KG1 (cell line): Measurements from ENCODE around the gene LRRC17.
"Not testable (repeated sequence)": the region's sequence is repeated elsewhere in the genome, so short reads cannot be mapped to it uniquely, and the experiment has no call there.

Experiments
- DNase-seq: peaks from one replicate; lab custom pipeline; 2025; lab: John Stamatoyannopoulos, UW

LRRC17 gene

DNA sequence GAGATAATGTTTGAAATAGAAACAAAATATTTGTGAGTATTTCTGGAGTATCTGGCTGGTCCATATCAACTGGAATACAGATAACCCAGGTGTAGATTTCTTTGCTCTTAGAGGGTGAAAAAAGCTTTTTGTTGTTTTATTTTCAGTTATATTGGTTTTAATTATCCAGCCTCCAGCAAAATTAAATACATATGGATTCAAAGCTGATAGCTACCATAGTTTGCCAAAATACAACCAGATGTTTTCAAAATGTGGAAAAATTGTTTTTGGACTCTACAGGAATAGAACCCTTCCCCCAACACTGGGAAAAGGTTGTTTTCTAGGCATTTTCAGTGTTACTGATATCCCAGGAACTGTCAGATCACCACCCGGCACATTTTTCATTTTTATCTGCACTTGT is 30.1 kb downstream of the LRRC17 start:
- DNase-seq, result no peak

DNA sequence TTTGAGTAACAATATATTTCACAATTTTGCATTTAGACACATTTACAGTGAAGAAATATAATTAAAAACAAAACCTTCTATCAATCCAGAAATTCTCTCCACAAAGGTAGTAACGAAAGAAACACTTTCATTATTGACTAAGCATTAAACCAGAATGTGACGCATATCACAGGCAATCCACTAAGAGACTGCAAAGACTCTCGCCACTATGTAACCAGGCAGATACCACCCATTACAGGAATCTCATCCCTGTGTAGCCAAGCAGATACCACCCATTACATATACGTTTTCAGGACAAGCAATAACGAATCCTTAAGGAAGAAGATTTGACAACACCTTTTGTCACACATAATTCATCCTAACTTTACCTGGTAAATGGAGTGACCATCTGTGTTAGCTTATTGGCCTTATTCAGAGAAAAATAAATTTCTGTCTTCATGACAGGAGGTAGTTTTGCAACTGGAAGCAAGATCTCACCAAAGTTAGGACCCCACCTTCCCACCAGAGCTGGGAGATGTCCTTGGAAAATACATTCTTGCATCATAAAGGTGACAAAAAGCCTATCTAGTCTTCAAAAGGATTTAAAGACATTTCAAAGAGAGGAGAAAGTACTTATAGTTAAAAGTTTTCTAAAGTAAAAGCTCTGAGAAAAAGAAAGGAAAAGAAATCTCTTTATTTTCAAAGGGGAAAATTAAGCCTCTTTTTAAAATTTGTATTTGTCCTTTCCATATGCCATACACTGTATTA is 30.8 kb downstream of the LRRC17 start:
- no peak for DNase-seq

DNA sequence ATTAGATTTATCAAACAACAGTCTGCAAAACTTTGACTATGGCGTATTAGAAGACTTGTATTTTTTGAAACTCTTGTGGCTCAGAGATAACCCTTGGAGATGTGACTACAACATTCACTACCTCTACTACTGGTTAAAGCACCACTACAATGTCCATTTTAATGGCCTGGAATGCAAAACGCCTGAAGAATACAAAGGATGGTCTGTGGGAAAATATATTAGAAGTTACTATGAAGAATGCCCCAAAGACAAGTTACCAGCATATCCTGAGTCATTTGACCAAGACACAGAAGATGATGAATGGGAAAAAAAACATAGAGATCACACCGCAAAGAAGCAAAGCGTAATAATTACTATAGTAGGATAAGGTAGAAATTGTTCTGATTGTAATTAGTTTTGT is 31.4 kb downstream of the LRRC17 start:
- no peak for DNase-seq

DNA sequence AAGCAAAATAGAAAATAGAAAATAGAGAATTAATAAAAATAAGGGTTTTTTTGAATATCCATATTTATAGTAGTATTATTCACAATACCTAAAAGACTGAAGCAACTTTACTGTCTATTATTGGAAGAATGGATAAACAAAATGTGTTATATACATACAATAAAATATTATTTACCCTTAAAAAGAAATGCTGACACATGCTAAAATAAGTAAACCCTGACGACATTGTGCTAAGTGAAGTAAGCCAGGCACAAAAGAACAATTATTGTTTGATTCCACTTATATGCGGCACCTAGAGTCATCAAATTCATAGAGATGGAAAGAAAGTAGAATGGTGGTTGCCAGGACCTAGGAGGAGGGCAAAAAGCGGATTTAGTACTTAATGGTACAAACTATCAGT is 39.0 kb downstream of the LRRC17 start:
- no peak for DNase-seq

DNA sequence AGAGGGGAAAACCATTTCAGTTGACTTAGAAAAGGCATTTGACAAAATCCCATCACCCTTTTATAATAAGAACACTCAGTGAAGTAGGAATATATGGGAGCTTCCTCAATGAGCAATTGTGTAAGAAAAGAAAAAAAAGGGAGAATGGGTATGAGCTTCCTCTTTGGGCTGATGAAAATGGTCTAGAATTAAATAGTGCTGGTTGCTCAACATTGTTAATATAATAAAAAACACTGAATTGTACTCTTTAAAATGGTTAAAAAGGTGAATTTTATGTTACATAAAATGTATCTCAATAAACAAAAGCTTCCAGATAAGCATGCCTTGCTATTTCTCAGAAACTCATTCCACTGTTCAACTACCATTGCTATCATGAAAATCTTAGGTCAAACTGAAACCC is 40.6 kb downstream of the LRRC17 start:
- DNase-seq, result no peak

DNA sequence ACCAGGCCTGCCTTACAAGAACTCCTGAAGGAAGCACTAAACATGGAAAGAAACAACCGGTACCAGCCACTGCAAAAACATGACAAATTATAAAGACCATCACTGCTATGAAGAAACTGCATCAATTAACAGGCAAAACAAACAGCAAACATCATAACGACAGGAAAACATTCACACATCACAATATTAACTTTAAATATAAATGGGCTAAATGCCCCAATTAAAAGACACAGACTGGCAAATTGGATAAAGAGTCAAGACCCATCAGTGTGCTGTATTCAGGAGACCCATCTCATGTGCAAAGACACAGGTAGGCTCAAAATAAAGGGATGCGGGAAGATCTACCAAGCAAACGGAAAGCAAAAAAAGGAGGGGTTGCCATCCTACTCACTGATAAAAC is 41.6 kb downstream of the LRRC17 start:
- not testable (repeated sequence) for DNase-seq

DNA sequence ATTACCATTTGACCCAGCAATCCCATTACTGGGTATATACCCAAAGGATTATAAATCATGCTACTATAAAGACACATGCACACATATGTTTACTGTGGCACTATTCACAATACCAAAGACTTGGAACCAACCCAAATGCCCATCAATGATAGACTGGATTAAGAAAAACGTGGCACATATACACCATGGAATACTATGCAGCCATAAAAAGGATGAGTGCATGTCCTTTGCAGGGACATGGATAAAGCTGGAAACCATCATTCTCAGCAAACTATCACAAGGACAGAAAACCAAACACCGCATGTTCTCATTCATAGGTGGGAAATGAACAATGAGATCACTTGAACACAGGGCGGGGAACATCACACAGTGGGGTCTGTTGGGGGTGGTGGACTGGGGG is 45.2 kb downstream of the LRRC17 start:
- not testable (repeated sequence) for DNase-seq

DNA sequence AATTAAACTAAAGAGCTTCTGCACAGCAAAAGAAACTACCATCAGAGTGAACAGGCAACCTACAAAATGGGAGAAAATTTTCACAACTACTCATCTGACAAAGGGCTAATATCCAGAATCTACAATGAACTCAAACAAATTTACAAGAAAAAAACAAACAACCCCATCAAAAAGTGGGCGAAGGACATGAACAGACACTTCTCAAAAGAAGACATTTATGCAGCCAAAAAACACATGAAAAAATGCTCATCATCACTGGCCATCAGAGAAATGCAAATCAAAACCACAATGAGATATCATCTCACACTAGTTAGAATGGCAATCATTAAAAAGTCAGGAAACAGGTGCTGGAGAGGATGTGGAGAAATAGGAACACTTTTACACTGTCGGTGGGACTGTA is 49.2 kb downstream of the LRRC17 start:
- not testable (repeated sequence) for DNase-seq

DNA sequence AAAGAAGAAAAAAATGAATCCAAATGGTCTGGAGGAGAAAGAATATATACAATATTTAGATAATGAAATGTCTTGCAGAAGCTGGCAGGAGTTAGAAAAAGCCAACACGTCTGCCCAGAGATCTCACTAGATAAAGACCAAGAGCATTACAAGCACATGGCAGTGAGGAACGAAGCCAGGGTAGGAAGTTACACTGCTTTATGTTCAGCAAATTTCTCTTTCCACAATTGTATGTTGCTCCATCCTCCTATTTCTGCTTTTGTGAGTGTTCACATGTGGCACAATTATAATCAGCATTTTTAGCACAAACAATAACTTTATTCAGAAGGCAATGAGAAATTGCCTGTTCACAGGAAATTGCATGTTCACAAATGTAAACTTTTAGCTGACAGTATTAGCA is 53.7 kb downstream of the LRRC17 start:
- DNase-seq, result no peak

DNA sequence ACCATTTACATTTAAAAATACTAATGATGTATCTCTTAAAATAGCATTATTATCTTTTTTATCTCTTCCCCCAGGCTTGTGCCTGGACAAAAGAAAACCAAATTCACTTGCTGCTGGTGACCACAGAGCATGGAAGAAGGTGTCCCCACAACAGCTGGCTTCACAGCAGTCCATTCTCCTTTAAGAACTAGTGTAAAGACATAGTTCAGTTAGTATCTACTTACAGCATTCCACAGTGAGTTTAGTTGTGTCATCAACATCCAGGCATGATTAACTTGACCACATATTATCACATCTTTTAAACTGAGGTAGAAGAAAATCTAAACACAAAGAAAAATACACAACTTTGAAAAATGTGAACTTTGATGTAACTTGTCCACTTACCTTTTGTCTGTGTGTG is 55.0 kb downstream of the LRRC17 start:
- DNase-seq, result no peak

DNA sequence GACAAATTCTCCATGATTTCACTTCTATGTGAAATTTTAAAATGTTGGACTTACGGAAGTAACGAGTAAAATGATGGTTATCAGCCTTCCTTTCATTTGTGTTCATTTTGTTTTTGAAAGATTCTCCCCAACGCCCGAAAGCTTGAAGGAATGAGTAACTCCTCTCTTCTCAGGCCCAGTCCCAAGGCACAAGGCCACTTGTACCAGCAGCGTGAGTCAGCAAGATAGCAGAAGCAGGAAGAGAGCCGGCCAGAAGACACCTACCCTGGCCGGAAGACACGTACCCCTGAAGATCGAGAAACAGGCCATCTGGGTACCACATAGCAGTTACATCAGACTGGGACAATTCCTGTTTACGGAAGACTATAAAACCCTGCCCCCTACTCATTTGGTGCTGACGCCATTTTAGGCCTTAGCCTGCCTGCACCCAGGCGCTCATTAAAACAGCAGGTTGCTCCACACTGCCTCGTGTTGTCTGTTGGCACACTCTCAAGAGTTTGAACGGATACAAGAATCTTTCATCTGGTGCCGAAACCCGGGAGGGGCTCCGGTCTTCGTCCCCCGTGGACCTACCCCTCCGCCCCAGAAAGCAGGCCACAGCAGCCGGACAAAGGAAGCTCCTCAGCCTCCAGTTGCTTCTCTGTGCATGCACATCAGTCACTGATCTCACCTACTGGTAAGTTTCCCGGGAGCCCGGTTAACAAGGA is 60.4 kb downstream of the LRRC17 start:
- no peak for DNase-seq

DNA sequence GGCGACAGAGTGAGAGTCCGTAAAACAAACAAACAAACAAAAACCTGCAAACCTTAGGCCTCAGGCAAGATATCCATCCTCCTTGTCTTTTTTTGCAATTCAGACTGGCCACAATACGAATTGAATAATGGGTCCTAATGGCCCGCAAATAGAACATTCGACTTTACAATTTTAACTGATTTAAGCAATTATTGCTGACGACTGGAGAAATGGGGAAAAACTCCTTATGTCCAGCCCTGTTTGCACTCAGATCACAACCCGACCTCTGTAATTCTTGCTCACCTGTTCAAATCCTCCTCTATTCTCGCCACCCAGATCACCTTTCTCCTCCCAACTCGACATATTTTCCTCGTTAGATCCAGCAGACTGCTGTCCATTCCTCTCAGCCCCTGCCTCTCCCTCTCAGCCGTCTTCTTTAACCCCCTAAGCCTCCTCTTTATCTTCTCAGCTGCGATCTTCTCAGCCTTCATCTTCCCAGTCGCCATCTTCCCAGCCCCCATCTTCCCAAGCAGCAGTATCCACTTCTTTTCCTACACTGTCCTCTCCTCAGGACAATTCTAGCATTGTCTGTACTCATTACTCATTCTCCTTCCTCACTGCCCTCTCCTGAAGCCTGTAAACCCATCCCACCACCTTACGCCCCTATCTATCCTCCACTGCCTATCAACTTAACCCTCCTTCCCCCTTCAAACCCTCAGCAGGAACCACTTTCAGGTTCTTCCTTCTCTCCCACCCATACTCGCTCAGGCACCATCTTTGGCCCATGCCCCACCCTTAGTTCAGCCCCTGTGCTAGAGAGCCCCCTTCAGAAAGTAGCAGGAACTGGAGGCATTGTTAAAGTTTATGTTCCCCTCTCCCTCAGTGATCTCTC is 61.8 kb downstream of the LRRC17 start:
- no peak for DNase-seq

DNA sequence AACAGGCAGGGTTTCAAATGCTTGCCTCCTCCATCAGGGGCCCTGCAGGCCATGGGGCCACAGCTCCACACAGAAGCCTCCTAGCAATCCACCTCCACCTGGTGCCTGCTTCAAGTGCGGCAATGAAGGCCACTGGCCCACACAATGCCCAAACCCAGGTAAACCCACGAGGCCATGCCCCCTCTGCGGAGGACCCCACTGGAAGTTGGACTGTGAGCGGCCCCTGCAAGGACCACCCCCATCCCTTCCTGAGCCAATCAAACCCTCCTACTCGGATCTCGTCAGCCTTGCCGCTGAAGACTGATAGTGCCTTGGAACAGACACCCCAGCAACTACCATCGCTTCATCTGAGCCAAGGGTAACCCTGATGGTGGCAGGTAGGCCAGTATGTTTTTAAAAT is 63.1 kb downstream of the LRRC17 start:
- DNase-seq, result no peak

DNA sequence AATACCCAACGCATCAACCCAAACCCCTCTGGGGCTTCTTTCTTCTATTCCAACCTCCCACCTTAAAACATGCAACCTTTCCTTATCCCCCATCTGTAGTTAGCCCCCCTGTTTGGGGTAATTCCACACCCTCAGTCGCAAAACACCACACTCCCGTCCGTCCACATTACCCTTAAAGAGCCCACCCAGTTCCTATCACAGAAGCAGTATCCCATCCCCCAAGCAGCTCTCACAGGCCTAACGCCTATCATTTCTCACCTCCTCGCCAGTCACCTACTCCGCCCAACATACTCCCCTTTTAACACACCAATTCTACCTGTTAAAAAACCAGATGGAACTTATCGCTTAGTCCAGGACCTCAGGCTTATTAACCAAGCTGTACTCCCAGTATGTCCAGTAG is 63.7 kb downstream of the LRRC17 start:
- no peak for DNase-seq

DNA sequence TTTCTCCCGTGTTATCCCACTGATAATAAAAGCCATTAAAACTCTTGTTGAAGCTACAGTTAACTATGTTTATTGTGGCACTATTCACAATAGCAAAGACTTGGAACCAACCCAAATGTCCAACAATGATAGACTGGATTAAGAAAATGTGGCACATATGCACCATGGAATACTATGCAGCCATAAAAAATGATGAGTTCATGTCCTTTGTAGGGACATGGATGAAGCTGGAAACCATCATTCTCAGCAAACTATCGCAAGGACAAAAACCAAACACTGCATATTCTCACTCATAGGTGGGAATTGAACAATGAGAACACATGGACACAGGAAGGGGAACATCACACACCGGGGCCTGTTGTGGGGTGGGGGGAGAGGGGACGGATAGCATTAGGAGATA is 64.8 kb downstream of the LRRC17 start:
- not testable (repeated sequence) for DNase-seq

DNA sequence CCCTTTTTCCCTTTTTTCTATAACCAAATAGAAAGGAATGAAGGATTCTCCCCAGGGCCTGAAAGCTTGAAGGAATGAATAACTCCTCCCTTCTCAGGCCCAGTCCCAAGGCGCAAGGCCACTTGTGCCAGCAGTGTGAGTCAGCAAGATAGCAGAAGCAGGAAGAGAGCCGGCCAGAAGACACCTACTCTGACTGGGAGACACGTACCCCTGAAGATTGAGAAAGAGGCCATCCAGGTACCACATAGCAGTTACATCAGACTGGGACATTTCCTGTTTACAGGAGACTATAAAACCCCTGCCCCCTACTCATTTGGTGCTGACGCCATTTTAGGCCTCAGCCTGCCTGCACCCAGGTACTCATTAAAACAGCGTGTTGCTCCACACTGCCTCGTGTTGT is 65.5 kb downstream of the LRRC17 start:
- no peak for DNase-seq

DNA sequence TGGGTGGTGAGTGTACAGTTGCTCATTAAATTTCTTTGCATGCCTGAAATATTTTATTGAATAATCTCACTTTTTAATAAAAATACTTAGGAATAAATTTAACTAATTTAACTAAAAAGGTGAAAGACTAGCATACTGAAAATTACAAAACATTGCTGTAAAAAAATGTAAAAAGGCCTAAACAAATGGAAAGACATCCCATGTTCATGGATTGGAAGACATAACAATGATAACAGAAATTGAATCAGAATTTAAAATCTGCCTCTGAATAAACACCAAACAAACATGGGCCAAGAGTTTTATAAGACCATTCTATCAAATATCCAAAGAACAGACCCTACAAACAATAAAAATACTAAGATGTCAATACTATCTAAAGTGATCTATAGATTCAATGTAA is 66.9 kb downstream of the LRRC17 start:
- DNase-seq, result no peak

DNA sequence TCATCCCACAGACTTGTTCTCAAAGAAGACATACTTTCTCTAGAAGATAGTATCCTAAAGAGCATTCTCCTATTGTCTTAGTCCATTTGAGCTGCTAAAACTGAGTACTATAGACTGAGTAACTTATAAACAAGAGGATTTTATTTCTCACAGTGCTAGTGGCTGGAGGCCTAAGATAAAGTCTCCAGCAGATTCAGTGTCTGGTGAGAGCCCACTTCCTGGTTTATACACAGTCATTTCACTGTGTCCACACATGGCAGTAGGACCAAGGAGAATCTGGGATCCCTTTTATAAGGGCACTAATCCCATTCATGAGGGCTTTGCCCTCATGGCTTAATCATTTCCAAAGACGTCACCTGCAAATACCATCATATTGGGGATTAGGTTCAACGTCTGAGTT is 68.7 kb downstream of the LRRC17 start:
- no peak for DNase-seq

DNA sequence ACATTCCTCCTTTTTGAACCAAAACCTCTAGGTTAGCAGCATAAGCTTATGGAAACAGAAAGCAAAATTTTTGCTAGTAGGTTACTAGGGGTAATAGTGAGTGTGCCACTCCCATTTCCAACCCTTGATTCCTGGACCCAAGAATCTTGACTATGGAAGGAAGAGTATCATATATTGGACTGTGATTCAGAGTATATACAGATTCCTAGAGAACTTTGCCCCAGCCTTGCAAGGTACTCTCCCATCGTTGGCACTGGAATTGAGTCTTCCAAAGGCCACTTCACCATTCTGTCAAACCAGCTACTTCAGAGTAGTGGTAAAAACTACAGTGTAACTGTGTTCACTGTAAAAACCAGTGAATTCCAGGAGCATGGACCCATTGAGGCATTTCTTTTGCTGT is 69.4 kb downstream of the LRRC17 start:
- DNase-seq, result no peak

DNA sequence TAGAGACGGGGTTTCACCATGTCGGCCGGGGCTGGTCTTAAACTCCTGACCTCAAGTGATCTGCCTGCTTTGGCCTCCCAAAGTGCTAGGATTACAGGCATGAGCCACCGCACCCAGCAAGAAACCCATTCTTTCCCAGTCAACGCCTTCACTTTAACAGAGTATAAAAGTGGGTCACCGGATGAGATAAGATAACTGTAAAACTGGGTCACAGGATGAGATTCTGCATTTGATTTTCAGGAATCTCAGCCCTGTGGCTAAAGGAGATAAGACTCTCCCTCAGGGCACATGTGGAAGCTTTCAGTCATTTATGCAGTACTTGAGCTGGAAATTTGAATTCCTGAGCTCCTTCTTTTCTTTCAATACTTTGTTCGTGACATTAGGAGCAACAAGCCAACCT is 70.8 kb downstream of the LRRC17 start:
- no peak for DNase-seq

DNA sequence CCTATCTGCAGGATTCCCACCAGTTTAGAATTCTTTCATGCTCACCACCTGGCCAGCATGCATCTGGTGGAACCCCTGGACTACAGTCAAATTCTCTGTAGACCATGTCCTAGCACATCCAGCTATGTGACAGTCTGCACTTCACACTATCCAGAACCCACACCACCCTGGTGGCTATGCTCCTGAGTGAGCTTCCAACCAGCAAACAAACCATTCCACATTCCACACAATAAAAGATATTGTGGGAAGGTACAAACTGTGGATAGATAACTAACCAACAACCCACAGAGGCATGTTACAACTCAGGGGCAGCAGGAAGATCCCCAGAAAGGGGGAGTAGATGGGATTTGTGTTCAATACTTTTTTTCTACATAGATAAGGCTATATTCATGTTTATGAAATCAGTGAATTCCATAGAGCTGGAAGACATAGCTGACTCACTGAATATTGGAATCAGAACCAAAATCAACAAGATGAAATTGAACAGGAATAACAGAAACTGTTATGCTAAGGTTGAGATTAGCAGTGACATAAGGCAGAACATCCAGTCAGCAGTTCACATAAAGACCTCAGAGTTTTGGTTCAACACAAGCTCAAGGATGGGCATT is 72.5 kb downstream of the LRRC17 start:
- no peak for DNase-seq

DNA sequence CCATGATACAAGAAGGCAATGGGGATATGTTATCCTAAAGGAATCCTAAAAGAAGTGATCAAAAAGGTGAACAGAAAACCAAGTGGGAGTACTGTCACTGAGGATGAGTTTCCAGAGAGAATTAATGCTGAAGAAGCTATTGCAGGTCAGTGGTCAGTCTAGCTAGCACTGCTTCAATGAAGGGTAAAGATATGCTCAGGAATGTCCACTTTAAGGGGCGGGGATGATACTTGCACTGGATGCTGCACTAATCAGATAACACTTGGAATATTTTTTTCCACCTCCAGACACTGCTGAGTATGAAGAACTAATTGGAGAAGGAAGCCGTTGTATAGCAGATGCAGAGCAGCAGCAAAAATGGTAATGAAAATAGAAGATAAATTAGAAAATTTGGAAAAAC is 75.3 kb downstream of the LRRC17 start:
- DNase-seq, result no peak
